HG03066 (cell line): Measurements from ENCODE around the gene PGF.
A peak's percentile ranks its signal among the peaks of the same experiment; 100 is the strongest.
"Not testable (repeated sequence)": the region's sequence is repeated elsewhere in the genome, so short reads cannot be mapped to it uniquely, and the experiment has no call there.

ENCODE experiments used
- ATAC-seq: cut with Tn5 transposase; IDR thresholded peaks from one replicate; pipeline ENCODE4 v1.9.1; 2021; ENCODE audit warnings: low read depth; ENCODE audit not compliant: unreplicated experiment

PGF gene

GRCh38 chr14:74955229-74956026, at the start of gene PGF:
Gene PGF, minus strand, starts transcription at chr14:74955597. Its CDS starts 355 bp downstream, at chr14:74955242.
- no peak for ATAC-seq

GRCh38 chr14:75003250-75004027, 48.0 kb upstream of the PGF start:
- ATAC-seq = no peak

DNA sequence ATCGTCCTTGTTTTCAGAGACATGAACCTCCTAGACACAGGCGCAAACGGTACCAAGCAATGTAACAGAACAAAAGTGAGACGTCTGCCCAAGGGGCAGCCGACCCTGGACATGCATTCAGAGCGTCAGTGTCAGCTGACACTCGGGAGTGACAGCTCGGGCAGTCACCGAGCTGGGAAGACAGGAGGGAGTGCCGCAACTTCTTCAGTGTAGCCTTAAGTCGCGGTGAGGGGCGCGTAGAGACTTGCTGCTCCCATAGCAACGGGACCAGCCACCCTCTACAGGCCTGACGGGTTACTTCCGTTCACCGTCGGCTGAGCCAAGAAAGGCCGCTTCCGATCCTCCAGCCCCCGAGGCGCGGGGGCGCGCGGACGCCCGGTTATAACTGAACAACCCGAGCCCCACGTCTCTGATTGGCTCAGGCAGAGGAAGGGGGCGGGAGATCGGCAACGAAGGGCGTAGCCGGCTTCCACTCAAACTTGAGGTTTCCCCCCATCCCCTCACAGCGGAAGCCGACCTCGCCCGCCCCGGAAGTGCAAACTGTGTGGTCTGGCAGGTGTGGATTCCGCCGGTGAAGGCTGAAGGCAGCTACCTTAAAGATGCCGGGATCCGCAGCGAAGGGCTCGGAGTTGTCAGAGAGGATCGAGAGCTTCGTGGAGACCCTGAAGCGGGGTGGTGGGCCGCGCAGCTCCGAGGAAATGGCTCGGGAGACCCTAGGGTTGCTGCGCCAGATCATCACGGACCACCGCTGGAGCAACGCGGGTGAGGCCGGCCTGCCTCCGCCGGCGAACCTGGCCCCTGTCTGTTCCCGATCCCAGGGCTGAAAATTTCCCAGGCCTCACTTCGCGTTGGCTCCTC, 47.2 kb upstream of the PGF start, which contains the start of gene EIF2B2:
Gene EIF2B2 (plus strand): TSS at position 530 of the 858 bp plus-strand sequence. CDS start 70 bp downstream, at position 600.
- ATAC-seq = peak; percentile 98

DNA sequence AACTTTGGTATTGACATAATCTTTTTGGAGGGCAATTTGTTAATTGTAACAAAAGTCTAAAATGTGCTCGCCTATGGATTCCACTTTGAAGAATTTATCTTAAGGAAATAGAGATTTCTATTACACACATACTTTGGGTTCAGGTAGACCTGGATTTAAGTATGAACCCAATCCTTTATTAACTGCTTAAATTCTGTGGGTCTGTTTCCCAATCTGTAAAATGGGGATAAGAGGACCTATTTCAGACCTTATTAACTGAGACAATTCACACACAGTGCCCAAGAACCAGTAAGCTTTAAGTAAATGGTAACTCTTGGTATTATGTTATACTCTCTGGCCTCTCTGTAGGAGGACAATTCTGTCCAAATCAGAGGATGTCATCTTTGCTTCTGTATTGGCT, 46.5 kb upstream of the PGF start:
- no peak for ATAC-seq

DNA sequence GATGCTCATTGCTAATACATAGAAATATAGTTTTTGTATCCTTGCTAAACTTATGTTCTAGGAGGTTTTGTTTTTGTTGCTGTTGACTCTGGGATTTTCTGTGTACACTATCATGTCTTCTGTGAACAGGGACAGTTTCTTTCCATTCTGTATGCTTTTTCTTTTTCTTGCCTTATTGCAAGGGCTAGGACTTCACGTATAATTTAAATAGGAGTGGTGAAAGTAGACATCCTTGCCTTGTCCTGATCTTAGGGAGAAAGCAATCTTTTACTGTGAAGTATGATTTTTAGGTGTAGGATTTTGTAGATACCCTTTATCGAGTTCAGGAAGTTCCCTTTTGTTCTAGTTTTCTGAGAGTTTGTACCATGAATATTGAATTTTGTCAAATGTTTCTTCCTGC, 45.9 kb upstream of the PGF start:
- no peak for ATAC-seq

DNA sequence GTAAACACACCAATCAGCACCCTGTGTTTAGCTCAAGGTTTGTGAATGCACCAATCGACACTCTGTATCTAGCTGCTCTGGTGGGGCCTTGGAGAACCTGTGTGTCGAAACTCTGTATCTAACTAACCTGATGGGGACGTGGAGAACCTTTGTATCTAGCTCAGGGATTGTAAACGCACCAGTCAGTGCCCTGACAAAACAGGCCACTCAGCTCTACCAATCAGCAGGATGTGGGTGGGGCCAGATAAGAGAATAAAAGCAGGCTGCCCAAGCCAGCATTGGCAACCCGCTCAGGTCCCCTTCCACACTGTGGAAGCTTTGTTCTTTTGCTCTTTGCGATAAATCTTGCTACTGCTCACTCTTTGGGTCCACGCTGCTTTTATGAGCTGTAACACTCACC, 40.4 kb upstream of the PGF start:
- ATAC-seq = not testable (repeated sequence)

- not testable (repeated sequence) for ATAC-seq
Observed at GRCh38 chr14:74994182-74994581, 38.8 kb upstream of the PGF start.

GRCh38 chr14:74988993-74989392, 33.6 kb upstream of the PGF start:
- ATAC-seq = no peak

GRCh38 chr14:74988131-74988530, 32.7 kb upstream of the PGF start:
- ATAC-seq = no peak

- no peak for ATAC-seq
Observed at GRCh38 chr14:74985806-74986205, 30.4 kb upstream of the PGF start.

DNA sequence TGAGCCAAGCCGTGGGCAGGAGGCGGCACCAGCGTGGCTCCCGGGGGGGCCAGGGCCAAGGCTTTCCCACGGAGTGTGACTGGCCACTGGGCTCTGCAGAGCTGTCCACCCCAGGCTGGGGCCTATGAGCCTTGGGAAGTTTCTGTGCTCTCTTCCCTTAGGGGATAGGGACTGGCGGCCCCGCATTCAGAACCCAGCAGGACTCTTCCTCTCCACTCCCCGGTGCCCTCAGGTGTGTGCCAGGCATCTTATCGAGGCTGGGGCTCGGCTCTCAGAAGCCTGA, 29.6 kb upstream of the PGF start:
- no peak for ATAC-seq

GRCh38 chr14:74984236-74985027, 29.0 kb upstream of the PGF start:
- ATAC-seq = no peak

- no peak for ATAC-seq
Observed at GRCh38 chr14:74983343-74983742, 27.9 kb upstream of the PGF start.

- ATAC-seq = no peak
Observed at GRCh38 chr14:74982661-74983060, 27.3 kb upstream of the PGF start.

DNA sequence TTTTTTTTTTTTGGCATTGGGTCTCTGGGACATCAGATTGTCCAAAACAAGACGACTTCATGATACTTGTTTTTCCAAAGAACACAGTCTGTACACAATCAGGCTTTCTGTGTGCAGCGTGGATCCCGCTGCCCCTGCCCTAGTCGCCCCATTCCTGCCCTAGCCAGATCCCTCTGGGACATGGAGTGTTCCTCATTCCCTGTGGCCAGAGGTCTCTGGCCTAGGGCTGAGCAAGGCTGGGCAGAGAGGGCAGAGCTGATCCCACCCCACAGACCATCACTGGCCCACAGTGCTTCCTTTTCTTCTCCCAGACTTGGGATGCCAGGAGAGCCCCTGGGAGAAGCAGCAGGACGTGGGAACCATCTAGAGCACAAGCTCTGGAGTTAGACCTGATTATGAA, 26.4 kb upstream of the PGF start:
- no peak for ATAC-seq

DNA sequence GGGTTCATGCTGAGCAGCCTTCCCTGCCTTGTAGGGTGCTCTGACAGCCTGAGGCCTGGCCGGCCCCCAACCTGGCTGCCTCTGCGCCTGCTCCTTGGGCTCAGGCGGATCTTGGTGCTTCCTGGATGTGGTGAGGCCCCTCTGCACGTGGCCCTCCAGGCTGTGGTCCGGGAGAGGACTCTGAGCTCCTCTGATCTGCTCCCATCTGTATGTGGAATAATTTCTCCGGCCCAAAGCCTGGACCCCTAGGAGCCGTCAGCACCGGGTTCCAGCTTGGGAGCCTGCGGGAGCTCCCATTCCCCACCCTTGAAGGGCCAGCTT, 26.0 kb upstream of the PGF start:
- no peak for ATAC-seq

- no peak for ATAC-seq
Observed at GRCh38 chr14:74980731-74981461, 25.5 kb upstream of the PGF start.

- ATAC-seq = no peak
Observed at GRCh38 chr14:74980398-74980730, 25.0 kb upstream of the PGF start.

DNA sequence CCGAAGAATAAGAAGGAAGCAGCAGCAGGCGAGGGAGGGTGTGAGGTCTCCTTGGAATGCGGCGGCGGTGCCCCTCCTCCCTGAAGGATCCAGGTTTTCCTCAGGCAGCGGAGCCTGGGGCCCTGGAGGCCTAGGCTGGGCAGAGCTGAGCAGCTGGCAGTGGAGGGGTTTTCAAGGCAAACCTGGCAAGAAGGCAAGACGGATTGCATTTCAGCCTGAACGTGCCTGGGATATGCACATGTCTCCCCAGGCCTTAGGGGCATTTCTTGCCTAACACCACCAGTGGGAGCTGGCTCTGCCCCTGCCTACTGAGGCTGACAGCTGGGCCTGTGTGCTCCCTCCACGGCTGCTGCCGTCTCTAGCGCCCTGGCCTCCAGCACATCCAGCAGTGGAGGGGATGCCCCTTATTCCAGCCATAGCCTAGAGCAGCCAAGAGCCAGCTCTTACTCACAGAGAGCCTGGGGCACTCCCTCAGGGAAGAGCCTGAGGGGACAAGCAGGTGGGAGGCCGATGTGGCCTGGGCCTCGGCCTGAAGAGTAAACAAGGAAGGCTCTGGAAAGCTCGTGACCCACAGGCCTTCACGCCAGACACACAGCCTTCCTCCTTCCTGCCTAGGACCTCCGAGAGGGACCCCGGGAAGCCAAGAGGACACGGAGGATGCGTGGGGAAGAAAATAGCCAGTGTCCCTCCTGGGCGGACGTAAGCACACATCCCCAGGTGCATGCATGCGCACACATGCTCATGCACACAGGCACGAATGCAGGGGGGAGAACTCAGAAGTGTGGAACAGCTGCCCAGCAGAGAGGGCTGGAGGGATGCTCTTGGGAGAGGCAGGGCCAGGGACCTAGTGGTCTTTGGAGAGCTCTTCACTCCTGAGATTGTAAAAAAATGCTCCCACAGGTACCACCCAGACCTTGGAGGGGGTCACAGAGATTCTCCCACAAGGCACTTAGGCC, 24.3 kb upstream of the PGF start:
- ATAC-seq = no peak
